ENCODE measurements around the gene SLC25A20. TPM values are rescaled to one million over a fixed set of nuclear protein-coding genes. Genes with fewer than 3 reads are reported as not detected.
A peak's percentile ranks its signal among the peaks of the same experiment; 100 is the strongest.

Gene SLC25A20
- polyA plus RNA-seq, 1 experiment: 20.4 TPM

- no peak for DNase-seq (ENCODE audit: low read depth)
- Histone ChIP-seq H3K27me3 (ENCODE audit: control insufficient read depth, insufficient read depth, low read length) (no peaks in the 10 kb centered on the region), H3K4me3 (ENCODE audit: low read depth, low read length) (peak overlapping the region; percentile 86), H3K36me3 (ENCODE audit: control insufficient read depth, insufficient read depth, low read length) (no peaks in the 10 kb centered on the region)
- TF ChIP-seq CTCF (IDR thresholded peaks at IDR 0.05; ENCODE audit: insufficient read depth, low read depth, low read length): no peak
- POLR2A ChIA-PET: interaction anchor here (0.5 to 0.9 kb wide), 2 partner anchors 85 to 110 kb away, joined by 3 to 4 read pairs; partner anchors contain the start of gene WDR6
- CTCF ChIA-PET: interaction anchor here (1.4 kb wide), 1 partner anchor 10 kb away, joined by 3 read pairs; no protein-coding TSS in a partner anchor
Observed at GRCh38 chr3:48897460-48898376, 964 bp downstream of the SLC25A20 start.

DNA sequence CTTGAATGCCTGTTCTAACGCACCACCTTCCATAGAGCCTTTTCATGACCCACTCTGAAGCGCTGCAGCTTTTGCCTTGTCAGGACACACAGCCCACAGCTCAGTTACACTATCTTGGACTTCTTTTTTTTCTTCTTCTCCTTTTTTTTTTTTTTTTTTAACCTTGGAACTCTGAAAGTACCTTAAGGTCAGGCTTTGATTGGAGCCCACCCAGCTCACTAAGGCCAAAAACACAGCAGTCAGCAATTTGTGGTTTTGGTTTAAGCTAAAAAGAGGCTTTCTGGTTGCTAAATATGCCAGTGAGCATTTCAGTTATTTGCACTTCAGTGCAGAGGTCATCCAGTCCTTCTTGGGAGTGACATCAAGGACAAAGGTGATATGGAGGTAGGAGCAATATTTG lies 1.7 kb downstream of the SLC25A20 start:
- Histone ChIP-seq H3K4me3 (ENCODE audit: low read depth, low read length) (no peak overlapping the region), H3K27me3 (ENCODE audit: control insufficient read depth, insufficient read depth, low read length) (no peaks in the 10 kb centered on the region), H3K36me3 (ENCODE audit: control insufficient read depth, insufficient read depth, low read length) (no peaks in the 10 kb centered on the region)
- ChIA-PET POLR2A (interaction anchor here (0.5 kb wide), 1 partner anchor 84 kb away, joined by 4 read pairs; no protein-coding TSS in a partner anchor), CTCF (no interaction called here)
- DNase-seq (ENCODE audit: low read depth): no peak
- TF ChIP-seq CTCF (IDR thresholded peaks at IDR 0.05; ENCODE audit: insufficient read depth, low read depth, low read length): no peak

DNA sequence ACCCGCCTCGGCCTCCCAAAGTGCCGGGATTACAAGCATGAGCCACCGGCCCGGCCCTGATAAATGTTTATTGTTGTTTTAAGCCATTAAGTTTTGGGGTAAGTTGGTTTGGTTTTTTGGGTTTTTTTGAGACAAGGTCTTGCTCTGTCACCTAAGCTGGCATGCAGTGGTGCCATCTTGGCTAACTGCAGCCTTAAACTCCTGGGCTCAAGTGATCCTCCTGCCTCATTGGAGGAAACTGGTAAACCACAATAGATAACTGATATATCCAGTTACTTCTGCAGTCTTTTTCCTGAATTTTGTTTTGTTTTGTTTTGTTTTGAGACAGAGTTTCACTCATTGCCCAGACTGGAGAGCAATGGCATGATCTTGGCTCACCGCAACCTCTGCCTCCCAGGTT lies 4.2 kb downstream of the SLC25A20 start:
- Histone ChIP-seq H3K36me3 (ENCODE audit: control insufficient read depth, insufficient read depth, low read length) (no peaks in the 10 kb centered on the region), H3K27me3 (ENCODE audit: control insufficient read depth, insufficient read depth, low read length) (no peaks in the 10 kb centered on the region), H3K4me3 (ENCODE audit: low read depth, low read length) (no peak overlapping the region)
- POLR2A ChIA-PET: no interaction called here
- no peak for TF ChIP-seq CTCF (IDR thresholded peaks at IDR 0.05; ENCODE audit: insufficient read depth, low read depth, low read length)
- CTCF ChIA-PET: no interaction called here
- no peak for DNase-seq (ENCODE audit: low read depth)

- CTCF ChIA-PET: no interaction called here
Observed at GRCh38 chr3:48891606-48892005, 7.1 kb downstream of the SLC25A20 start.

More at GRCh38 chr3:48891606-48892005, 7.1 kb downstream of the SLC25A20 start:
- POLR2A ChIA-PET: no interaction called here
- Histone ChIP-seq H3K27me3 (ENCODE audit: control insufficient read depth, insufficient read depth, low read length) (no peaks in the 10 kb centered on the region), H3K36me3 (ENCODE audit: control insufficient read depth, insufficient read depth, low read length) (no peaks in the 10 kb centered on the region), H3K4me3 (ENCODE audit: low read depth, low read length) (no peak overlapping the region)
- no peak for TF ChIP-seq CTCF (IDR thresholded peaks at IDR 0.05; ENCODE audit: insufficient read depth, low read depth, low read length)
- no peak for DNase-seq (ENCODE audit: low read depth)
